Activated T-helper 1 cell treated with anti-CD3 and anti-CD28 coated beads, Interleukin-12 subunit alpha, Interleukin-12 subunit beta, Interleukin-2, Interleukin-4 antibody, amounts not matched to agents 30 ng/mL and 10 ng/mL and 1 ng/mL, durations not matched to agents 14 hours and 24 hours and 36 hours (primary cell): ENCODE measurements around the gene LRRC15. TPM values are rescaled to one million over a fixed set of nuclear protein-coding genes. Genes with fewer than 3 reads are reported as not detected.

Experiments
- DNase-seq: peaks from one replicate; pipeline ENCODE4 v3.0.0; 2021; ENCODE audit warnings: low spot score
- H3K27ac Mint-ChIP-seq: one replicate; pipeline ENCODE4 v1.8.0; 2021; ENCODE audit warnings: mild to moderate bottlenecking, mixed read lengths
- H3K27me3 Mint-ChIP-seq: one replicate; pipeline ENCODE4 v1.8.0; 2022; ENCODE audit warnings: mild to moderate bottlenecking, moderate library complexity, mixed read lengths; ENCODE audit not compliant: insufficient read depth
- H3K36me3 Mint-ChIP-seq: one replicate; pipeline ENCODE4 v1.8.0; 2021; ENCODE audit warnings: low read depth, mixed read lengths
- H3K4me1 Mint-ChIP-seq: one replicate; pipeline ENCODE4 v1.8.0; 2021; ENCODE audit warnings: low read depth, mixed read lengths
- H3K4me3 Mint-ChIP-seq: one replicate; pipeline ENCODE4 v1.8.0; 2021; ENCODE audit warnings: mild to moderate bottlenecking, moderate library complexity, mixed read lengths
- H3K9me3 Mint-ChIP-seq: one replicate; pipeline ENCODE4 v1.8.0; 2021; ENCODE audit warnings: mixed read lengths
- intact Hi-C: fragments of 100-400 bp; cut with micrococcal nuclease; formaldehyde crosslinking; loops from one replicate; pipeline ENCODE4 v1.15.1; 2024
- total RNA-seq: library from RNA; stranded (reverse); gene quantifications from 2 replicates; pipeline ENCODE4 v1.2.3, GENCODE V29; 2022

The LRRC15 gene
- total RNA-seq, result not detected in 2 replicates

DNA sequence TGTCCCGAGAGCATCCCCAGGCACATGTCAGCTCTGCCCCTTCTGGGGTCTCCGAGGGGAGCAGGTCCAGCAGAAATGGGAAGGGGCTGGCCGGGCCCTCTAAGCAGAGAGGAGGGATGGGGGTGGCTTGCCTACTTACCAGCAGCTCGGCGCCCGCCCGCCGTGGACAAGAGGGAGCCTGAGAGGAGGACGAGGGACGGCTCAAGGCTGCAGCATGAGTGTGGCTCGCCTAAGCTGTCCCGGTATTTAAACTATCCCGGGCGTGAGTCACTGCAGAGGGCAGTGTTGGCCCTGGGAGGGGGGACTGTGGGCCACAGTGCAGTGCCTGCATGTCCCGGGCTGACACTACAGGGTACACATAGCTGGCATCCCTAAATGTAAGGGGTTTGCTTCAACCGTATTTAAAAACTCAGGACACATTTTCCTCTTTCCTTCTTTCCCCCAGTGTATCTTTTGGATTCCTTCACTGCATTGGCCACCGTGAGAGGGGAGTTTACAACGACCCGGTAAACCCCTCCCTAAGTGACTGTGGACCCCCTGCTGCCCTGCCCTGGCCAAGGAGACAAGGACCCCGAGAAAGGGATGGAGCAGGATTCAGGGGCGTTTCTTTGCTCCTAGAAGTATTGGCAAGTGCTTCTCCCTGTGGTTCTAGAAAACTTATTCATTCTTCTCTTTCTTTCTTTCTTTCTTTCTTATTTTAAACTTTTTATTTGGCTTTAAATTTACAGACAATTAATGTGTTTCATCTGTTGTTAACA lies at the start of gene LRRC15:
Gene LRRC15 (minus strand): TSS at position 222 of the 758 bp plus-strand sequence. CDS start 8,700 bp downstream, outside the sequence.
- intact Hi-C loops, result no loop called here
- Mint-ChIP-seq H3K9me3 (no peaks in the 10 kb centered on the region), H3K4me1 (no peaks in the 10 kb centered on the region), H3K27me3 (peaks cover 35% of the 10 kb centered on the region), H3K27ac (no peak within 1 kb of the TSS), H3K4me3 (no peak within 1 kb of the TSS), H3K36me3 (no peaks in the 10 kb centered on the region)
- no peak for DNase-seq

DNA sequence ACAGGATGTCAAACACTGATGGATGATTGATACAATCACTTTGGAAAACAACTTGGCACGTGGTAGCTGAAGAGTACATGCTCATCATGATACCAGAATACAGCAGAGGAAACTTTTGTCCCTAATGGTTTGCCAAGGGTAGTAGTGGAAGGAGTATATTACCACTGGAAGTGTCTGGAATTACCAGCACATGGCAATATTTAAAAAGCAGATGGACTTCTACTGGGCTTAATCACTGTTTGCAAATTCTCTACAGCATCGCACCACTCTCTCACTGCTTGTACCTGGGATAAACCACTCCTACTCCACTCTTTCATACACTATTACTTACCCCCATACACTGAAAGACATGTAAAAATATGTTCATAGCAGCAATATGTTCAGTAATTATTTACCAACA lies 49.1 kb upstream of the LRRC15 start:
- Mint-ChIP-seq H3K4me1 (no peaks in the 10 kb centered on the region), H3K36me3 (peaks cover 32% of the 10 kb centered on the region), H3K27me3 (no peaks in the 10 kb centered on the region), H3K4me3 (no peak overlapping the region), H3K27ac (no peak overlapping the region), H3K9me3 (no peaks in the 10 kb centered on the region)
- intact Hi-C loops, result no loop called here
- DNase-seq, result no peak

DNA sequence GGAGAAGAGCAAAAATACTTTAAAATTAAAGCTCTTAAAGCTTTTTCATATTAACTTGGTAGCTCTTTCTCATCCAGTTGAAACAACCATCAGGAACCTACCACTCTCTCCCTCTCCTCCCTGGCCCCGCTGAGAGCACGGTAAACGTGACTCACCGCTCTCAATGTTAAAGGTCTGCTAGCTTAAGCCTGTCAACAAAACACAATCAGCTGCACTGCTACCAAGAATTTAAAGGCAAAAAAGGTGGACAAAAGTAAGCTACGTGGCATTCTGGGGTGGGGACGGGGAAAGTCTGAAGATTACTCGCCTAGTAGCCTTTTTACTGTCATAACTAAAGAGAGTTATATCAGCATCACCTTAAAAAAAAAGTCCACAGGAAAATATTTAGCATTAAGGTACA lies 37.9 kb upstream of the LRRC15 start:
- intact Hi-C loops, result loop anchor here (10.0 kb wide), 1 partner anchor 743 kb away; no protein-coding TSS in a partner anchor
- Mint-ChIP-seq H3K4me1 (peaks cover 22% of the 10 kb centered on the region), H3K27me3 (no peaks in the 10 kb centered on the region), H3K27ac (peak overlapping the region; percentile 20), H3K4me3 (no peak overlapping the region), H3K36me3 (peaks cover 39% of the 10 kb centered on the region), H3K9me3 (no peaks in the 10 kb centered on the region)
- no peak for DNase-seq

DNA sequence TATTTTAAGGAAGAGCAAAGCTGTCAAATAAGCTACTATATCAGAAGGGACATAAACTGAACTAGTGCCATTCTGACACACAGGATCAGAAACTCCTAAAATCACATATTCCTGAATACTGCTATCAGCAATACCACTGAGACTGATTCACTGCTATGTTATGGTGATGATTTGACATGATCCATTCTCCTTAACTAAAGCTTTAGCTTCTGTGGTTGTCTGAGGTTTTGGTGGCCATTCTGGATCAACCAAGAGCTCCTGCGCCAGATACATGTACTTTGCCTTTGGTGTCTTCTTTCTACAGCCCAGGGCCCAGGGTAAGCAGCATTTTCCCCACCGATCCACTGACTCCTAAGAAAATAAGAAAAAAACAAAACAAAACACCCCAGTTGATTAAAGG lies 36.2 kb upstream of the LRRC15 start:
- intact Hi-C loops, result loop anchor here (10.0 kb wide), 1 partner anchor 741 kb away; no protein-coding TSS in a partner anchor
- DNase-seq, result no peak
- no peaks in the 10 kb centered on the region for H3K27me3 Mint-ChIP-seq
- peaks cover 15% of the 10 kb centered on the region for H3K4me1 Mint-ChIP-seq
- no peaks in the 10 kb centered on the region for H3K9me3 Mint-ChIP-seq
- no peak overlapping the region for H3K4me3 Mint-ChIP-seq
- H3K36me3 Mint-ChIP-seq, result peaks cover 35% of the 10 kb centered on the region
- H3K27ac Mint-ChIP-seq, result no peak overlapping the region

DNA sequence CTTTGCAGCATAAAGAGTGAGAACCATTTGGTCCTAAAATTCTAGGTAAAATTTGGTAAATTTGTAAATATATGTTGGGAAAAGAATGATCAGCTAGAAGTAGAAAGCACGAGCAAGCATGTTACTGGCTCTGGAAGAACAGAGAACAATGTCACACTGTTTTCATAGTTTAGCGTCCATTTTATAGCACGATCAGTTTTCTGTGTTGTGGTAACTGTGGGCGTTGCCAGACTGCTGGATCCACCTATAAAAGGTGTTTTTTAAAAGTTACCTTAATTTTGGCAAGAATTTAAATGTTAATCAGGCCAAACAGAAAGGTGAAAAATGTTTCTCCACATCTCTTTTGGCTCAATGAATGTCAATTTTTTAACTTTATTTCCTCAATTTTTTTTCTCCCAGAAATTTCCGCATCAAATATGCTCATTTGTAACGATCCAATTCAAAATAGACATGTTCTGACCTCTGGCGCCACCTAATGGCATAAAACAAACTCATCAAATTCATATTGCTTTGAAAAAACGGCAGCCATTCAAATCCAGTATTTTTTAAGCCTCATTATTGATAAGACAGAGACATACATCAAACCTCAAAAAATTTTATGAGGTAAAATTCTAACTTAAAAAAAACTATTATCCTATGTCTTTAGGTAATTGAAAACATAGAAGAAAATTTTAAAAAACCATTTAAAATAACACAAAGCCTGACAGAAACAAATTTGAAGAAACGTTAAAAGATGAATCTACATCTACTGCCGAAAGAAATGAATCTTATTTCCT lies 35.0 kb upstream of the LRRC15 start:
- Mint-ChIP-seq H3K27ac (no peak overlapping the region), H3K4me3 (no peak overlapping the region), H3K9me3 (no peaks in the 10 kb centered on the region), H3K4me1 (peaks cover 23% of the 10 kb centered on the region), H3K27me3 (peaks cover 2% of the 10 kb centered on the region), H3K36me3 (peaks cover 31% of the 10 kb centered on the region)
- intact Hi-C loops, result loop anchor here (1.0 to 10.0 kb wide), 5 partner anchors 8 to 740 kb away; no protein-coding TSS in a partner anchor
- no peak for DNase-seq

DNA sequence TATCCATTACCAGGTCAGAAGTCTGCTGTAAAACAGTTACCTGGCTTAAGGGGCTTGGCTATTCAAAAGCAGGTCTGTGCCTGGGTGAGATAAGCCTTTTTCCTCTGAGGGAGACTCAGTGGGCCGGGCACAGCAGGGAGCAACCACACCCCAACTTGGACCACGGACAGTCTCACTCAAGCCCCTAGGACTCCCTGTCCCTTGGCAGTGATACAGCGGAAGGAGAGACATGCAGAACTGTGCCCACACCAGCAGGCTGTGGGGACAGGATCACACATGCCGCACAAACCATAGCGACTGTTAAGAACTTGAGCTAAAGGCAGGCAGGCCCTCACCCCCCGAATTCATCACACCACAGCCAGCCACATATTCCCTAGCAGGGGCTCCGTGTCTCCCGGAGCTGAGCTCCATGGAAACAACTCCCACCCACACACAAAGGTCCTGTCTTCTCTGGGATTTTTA lies 32.4 kb upstream of the LRRC15 start:
- Mint-ChIP-seq H3K9me3 (no peaks in the 10 kb centered on the region), H3K27me3 (peaks cover 2% of the 10 kb centered on the region), H3K36me3 (peaks cover 20% of the 10 kb centered on the region), H3K27ac (no peak overlapping the region), H3K4me1 (peaks cover 40% of the 10 kb centered on the region), H3K4me3 (no peak overlapping the region)
- intact Hi-C loops, result loop anchor here (10.0 kb wide), 1 partner anchor 737 kb away; no protein-coding TSS in a partner anchor
- no peak for DNase-seq

DNA sequence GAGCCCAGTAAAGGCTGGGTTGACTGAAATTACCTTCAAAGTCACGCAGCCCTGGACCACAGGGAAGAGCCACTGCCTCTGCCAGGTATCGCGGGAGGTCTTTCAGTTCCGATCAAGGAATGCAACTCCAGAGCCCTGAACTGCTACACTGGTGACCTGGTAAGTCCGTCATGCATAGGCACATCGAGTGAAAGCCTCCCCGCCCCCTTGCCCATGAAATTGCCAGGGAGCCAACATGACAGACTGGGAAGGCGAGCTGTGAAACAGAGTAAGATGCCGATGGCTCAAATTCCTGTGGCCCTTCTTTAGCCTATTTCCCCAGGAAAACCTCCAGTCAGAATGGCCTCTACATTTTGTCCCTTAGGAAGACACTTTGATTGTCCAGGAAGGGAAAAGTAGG lies 31.8 kb upstream of the LRRC15 start:
- H3K4me3 Mint-ChIP-seq, result no peak overlapping the region
- peaks cover 20% of the 10 kb centered on the region for H3K36me3 Mint-ChIP-seq
- H3K4me1 Mint-ChIP-seq, result peaks cover 42% of the 10 kb centered on the region
- no peaks in the 10 kb centered on the region for H3K9me3 Mint-ChIP-seq
- H3K27me3 Mint-ChIP-seq, result peaks cover 2% of the 10 kb centered on the region
- intact Hi-C loops, result loop anchor here (10.0 kb wide), 1 partner anchor 737 kb away; no protein-coding TSS in a partner anchor
- no peak overlapping the region for H3K27ac Mint-ChIP-seq
- no peak for DNase-seq

DNA sequence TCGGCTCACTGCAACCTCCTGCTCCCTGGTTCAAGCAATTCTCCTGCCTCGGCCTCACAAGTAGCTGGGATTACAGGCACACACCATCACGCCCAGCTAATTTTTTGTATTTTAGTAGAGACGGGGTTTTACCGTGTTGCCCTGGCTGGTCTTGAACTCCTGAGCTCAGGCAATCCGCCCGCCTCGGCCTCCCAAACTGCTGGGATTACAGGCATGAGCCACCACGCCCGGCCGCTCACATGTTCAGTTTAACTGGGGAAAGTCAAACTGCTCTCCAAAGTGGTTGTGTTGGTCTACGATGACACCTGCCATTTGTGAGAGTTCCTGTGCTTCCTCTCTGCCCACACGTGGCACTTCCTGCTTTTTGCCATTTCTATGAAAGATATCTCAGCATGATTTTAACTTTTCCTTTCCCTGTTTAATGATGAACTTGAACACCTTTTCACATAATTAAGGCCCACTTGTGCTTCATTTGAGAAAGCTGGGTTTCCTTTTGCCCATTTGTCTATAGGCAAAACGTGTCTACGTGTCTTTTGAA lies 30.4 kb upstream of the LRRC15 start:
- peaks cover 56% of the 10 kb centered on the region for H3K4me1 Mint-ChIP-seq
- peaks cover 12% of the 10 kb centered on the region for H3K36me3 Mint-ChIP-seq
- peak overlapping the region; percentile 52 for H3K27ac Mint-ChIP-seq
- H3K9me3 Mint-ChIP-seq, result no peaks in the 10 kb centered on the region
- no peak for DNase-seq
- H3K4me3 Mint-ChIP-seq, result no peak overlapping the region
- H3K27me3 Mint-ChIP-seq, result peaks cover 2% of the 10 kb centered on the region
- intact Hi-C loops, result loop anchor here (10.0 kb wide), 1 partner anchor 735 kb away; no protein-coding TSS in a partner anchor

DNA sequence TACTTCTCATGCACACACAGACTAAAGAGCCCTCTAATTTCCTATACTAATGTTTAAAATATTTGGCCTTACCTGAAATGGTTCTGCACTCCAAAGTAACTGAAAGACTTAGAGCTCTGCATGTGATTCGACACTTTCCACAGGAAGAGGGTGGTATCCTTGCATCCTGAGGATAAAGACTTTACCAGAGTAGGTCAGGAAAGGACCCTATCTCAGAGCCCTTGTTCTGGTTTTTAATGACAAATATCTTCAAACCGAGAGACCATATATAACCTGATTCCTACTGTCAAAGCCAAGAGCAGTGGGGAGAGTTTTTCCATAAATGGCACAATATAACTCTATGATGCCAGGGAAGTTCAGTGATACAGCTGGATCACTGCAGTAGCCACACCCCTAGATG lies 29.6 kb upstream of the LRRC15 start, which contains the start of gene GP5:
Gene GP5 (minus strand): TSS at position 101 of the 400 bp plus-strand sequence. CDS start 984 bp downstream, outside the sequence.
- Mint-ChIP-seq H3K27ac (peak within 1 kb of the TSS; percentile 52), H3K4me1 (peaks cover 57% of the 10 kb centered on the region), H3K36me3 (peaks cover 10% of the 10 kb centered on the region), H3K27me3 (peaks cover 2% of the 10 kb centered on the region), H3K9me3 (no peaks in the 10 kb centered on the region), H3K4me3 (peak within 1 kb of the TSS; percentile 81)
- DNase-seq, result no peak
- intact Hi-C loops, result no loop called here

DNA sequence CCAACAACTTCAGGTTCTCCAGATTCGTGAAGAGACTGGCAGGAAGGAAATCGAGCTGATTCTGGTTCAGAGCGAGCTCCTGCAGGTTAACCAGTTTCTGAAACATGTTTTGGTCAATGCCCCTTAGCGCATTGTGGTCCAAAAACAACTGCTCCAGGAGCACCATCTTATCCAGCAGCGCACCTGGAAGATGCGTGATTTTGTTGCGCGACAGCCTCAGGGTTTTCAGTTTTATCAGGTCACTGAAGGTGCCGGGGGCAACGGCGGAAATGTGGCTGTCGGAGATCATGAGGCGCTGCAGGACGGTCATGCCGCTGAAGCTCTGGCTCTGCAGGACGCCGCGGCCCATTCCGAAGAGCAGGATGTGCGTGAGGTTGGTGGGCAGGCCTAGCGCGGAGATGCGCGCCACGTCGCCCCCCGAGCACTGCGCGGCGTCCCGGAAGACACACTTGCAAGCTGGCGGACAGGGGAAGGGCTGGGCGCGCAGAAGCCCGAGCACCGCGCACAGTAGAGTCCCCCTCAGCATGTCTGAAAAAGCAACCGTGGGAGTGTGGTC lies 28.3 kb upstream of the LRRC15 start:
- Mint-ChIP-seq H3K4me3 (peak overlapping the region; percentile 81), H3K36me3 (peaks cover 6% of the 10 kb centered on the region), H3K9me3 (no peaks in the 10 kb centered on the region), H3K27ac (peak overlapping the region; percentile 34), H3K4me1 (peaks cover 57% of the 10 kb centered on the region), H3K27me3 (peaks cover 2% of the 10 kb centered on the region)
- DNase-seq, result no peak
- intact Hi-C loops, result loop anchor here (1.0 to 2.0 kb wide), 3 partner anchors 13 to 263 kb away; no protein-coding TSS in a partner anchor

DNA sequence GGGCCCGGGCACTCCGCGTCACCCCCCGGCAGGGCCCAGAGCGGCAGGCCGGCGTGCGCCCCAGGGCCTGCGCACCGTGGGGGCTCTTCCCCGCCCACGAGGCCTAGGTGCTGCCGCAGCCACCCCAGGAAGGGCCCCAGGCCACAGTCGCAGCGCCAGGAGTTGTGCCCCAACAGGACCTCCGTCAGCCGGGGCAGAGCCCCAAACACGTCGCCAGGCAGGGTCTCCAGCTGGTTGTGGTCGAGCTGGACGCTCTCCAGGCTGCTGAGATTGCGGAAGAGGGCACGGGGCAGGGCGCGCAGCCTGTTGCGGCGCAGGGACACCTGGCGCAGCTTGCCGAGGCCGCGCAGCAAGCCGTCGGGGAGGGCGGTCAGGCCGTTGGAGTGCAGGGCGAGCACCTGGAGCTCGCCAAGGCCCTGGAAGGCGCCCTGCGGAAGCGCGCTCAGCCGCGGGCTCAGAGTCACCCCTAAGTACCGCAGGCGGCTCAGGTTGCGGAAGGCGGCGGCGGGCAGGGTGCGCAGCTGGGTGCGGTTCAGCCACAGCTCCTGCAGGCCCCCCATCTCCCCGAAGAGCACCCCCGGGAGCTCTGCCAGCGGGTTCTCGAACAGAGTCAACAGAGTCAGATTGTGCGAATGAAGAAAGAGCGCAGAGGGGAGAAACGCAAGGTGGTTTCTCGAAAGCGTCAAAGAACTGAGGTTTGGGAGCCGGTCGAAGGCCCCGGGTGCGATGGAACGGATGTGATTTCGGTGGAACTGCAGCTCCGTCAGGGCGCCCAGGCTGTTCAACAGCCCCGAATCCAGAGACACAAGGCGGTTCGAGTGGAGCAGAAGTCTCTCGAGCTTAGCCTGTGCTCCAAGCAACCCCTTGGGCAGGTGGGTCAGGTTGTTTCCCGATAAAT lies 27.6 kb upstream of the LRRC15 start:
- Mint-ChIP-seq H3K27me3 (peaks cover 2% of the 10 kb centered on the region), H3K4me1 (peaks cover 57% of the 10 kb centered on the region), H3K27ac (peak overlapping the region; percentile 34), H3K36me3 (peaks cover 4% of the 10 kb centered on the region), H3K9me3 (no peaks in the 10 kb centered on the region), H3K4me3 (peak overlapping the region; percentile 81)
- intact Hi-C loops, result loop anchor here (1.0 to 2.0 kb wide), 3 partner anchors 7 to 262 kb away; no protein-coding TSS in a partner anchor
- DNase-seq, result peak; percentile 26
